NT2/D1 (cell line): ENCODE data around the gene ZNF683.

Experiments used
- YY1 ChIP-seq: IDR thresholded peaks from 2 replicates; pipeline ENCODE4 v1.6.1; 2011; ENCODE audit not compliant: insufficient read length, insufficient read depth
- ZNF274 ChIP-seq: IDR thresholded peaks from 2 replicates; pipeline ENCODE4 v1.6.1; 2011; ENCODE audit warnings: mild to moderate bottlenecking, low read depth, low read length

- TF ChIP-seq ZNF274 (no peak), YY1 (no peak)
Observed at GRCh38 chr1:26354972-26355371, 17.6 kb downstream of the ZNF683 start.
